NCI-H2196 treated with DMSO at 0.1 percent for 48 hours (cell line): ENCODE data around the gene ENTREP1.

Source experiments
- DNase-seq: peaks from one replicate; lab custom pipeline; 2025; ENCODE audit not compliant: unreplicated experiment; lab: John Stamatoyannopoulos, UW

The ENTREP1 gene

GRCh38 chr9:69319324-69320025 lies 5.5 kb upstream of the ENTREP1 start:
- DNase-seq, result no peak

- no peak for DNase-seq
Observed at GRCh38 chr9:69322256-69322655, 2.8 kb upstream of the ENTREP1 start.

- no peak for DNase-seq
Observed at GRCh38 chr9:69323861-69324260, 1.2 kb upstream of the ENTREP1 start.

- DNase-seq, result no peak
Observed at GRCh38 chr9:69325409-69326212, 596 bp downstream of the ENTREP1 start.

- DNase-seq, result no peak
Observed at GRCh38 chr9:69326261-69326660, 1.2 kb downstream of the ENTREP1 start.

- no peak for DNase-seq
Observed at GRCh38 chr9:69330580-69330979, 5.6 kb downstream of the ENTREP1 start.

GRCh38 chr9:69331444-69331843 lies 6.4 kb downstream of the ENTREP1 start:
- DNase-seq, result no peak

- no peak for DNase-seq
Observed at GRCh38 chr9:69332067-69332685, 7.2 kb downstream of the ENTREP1 start.

GRCh38 chr9:69333716-69334115 lies 8.7 kb downstream of the ENTREP1 start:
- DNase-seq, result no peak

- DNase-seq, result no peak
Observed at GRCh38 chr9:69334317-69334716, 9.3 kb downstream of the ENTREP1 start.

GRCh38 chr9:69339620-69340019 lies 14.6 kb downstream of the ENTREP1 start:
- DNase-seq, result no peak

- DNase-seq, result no peak
Observed at GRCh38 chr9:69340631-69341030, 15.6 kb downstream of the ENTREP1 start.

- no peak for DNase-seq
Observed at GRCh38 chr9:69342769-69343168, 17.8 kb downstream of the ENTREP1 start.

GRCh38 chr9:69344459-69344858 lies 19.4 kb downstream of the ENTREP1 start:
- no peak for DNase-seq

- no peak for DNase-seq
Observed at GRCh38 chr9:69346596-69347390, 21.8 kb downstream of the ENTREP1 start.

- no peak for DNase-seq
Observed at GRCh38 chr9:69347607-69348006, 22.6 kb downstream of the ENTREP1 start.

GRCh38 chr9:69351227-69351626 lies 26.2 kb downstream of the ENTREP1 start:
- no peak for DNase-seq

GRCh38 chr9:69355232-69355631 lies 30.2 kb downstream of the ENTREP1 start:
- no peak for DNase-seq

- DNase-seq, result no peak
Observed at GRCh38 chr9:69357030-69357775, 32.2 kb downstream of the ENTREP1 start.

GRCh38 chr9:69357821-69358220 lies 32.8 kb downstream of the ENTREP1 start:
- DNase-seq, result no peak

- DNase-seq, result no peak
Observed at GRCh38 chr9:69363191-69363590, 38.2 kb downstream of the ENTREP1 start.
